Left lobe of liver (tissue), 2 donors: ENCODE results near the gene ANKRD12. TPM values are rescaled to one million over a fixed set of nuclear protein-coding genes. Genes with fewer than 3 reads are reported as not detected.

ENCODE experiments used
- ATAC-seq: fragments of 200-7000 bp; cut with Tn5 transposase; one replicate; pipeline ENCODE4 v1.9.1; 2020; ENCODE audit warnings: mild to moderate bottlenecking, moderate library complexity
- DNase-seq: peaks from one replicate; pipeline ENCODE4 v3.0.0-alpha.2; 2020; ENCODE audit warnings: low spot score
- total RNA-seq: library from RNA; stranded (reverse); gene quantifications from one replicate; pipeline ENCODE4 v1.2.1, GENCODE V29; 2021
- donor health status: DM: no; HTN: no; CAD: no; lungs with moderate emphysema.
- donor health status: DM: no; HTN: yes; CAD: no.

Gene ANKRD12
- total RNA-seq, 1 donor from 2014 or later, result 15.0 TPM

GRCh38 chr18:9281780-9282179, 145.2 kb downstream of the ANKRD12 start:
- no peak for ATAC-seq

GRCh38 chr18:9283791-9284190, 147.2 kb downstream of the ANKRD12 start:
- DNase-seq (no peak), ATAC-seq (no peak)

More at GRCh38 chr18:9281780-9282179, 145.2 kb downstream of the ANKRD12 start:
- DNase-seq, result no peak

GRCh38 chr18:9285604-9286003, 149.0 kb downstream of the ANKRD12 start:
- no peak for DNase-seq
- no peak for ATAC-seq

- ATAC-seq (no peak), DNase-seq (no peak)
These were observed 150.5 kb downstream of the ANKRD12 start for GRCh38 chr18:9287036-9287435.

- ATAC-seq, result no peak
- no peak for DNase-seq
These were observed 153.1 kb downstream of the ANKRD12 start for GRCh38 chr18:9289698-9290097.

- no peak for ATAC-seq
- DNase-seq, result no peak
These were observed 153.6 kb downstream of the ANKRD12 start for GRCh38 chr18:9290156-9290555.

GRCh38 chr18:9292047-9292446, 155.5 kb downstream of the ANKRD12 start:
- ATAC-seq (no peak), DNase-seq (no peak)

GRCh38 chr18:9293948-9294347, 157.4 kb downstream of the ANKRD12 start:
- DNase-seq (no peak), ATAC-seq (no peak)

- DNase-seq (no peak), ATAC-seq (no peak)
These were observed 159.8 kb downstream of the ANKRD12 start for GRCh38 chr18:9296233-9297006.

- DNase-seq (no peak), ATAC-seq (no peak)
These were observed 160.4 kb downstream of the ANKRD12 start for GRCh38 chr18:9297007-9297393.

- no peak for ATAC-seq
- DNase-seq, result no peak
These were observed 167.9 kb downstream of the ANKRD12 start for GRCh38 chr18:9304388-9305070.

- ATAC-seq, result no peak
- no peak for DNase-seq
These were observed 182.8 kb downstream of the ANKRD12 start for GRCh38 chr18:9319333-9319732.

- DNase-seq, result no peak
- no peak for ATAC-seq
These were observed 184.5 kb downstream of the ANKRD12 start for GRCh38 chr18:9321017-9321452.

- DNase-seq, result no peak
- no peak for ATAC-seq
These were observed 185.2 kb downstream of the ANKRD12 start for GRCh38 chr18:9321736-9322135.

GRCh38 chr18:9322744-9323143, 186.2 kb downstream of the ANKRD12 start:
- DNase-seq (no peak), ATAC-seq (no peak)

- ATAC-seq, result no peak
- no peak for DNase-seq
These were observed 187.3 kb downstream of the ANKRD12 start for GRCh38 chr18:9323750-9324445.

- ATAC-seq, result no peak
These were observed 189.1 kb downstream of the ANKRD12 start for GRCh38 chr18:9325716-9326115.

GRCh38 chr18:9328776-9329175, 192.2 kb downstream of the ANKRD12 start:
- ATAC-seq (no peak), DNase-seq (no peak)

More at GRCh38 chr18:9325716-9326115, 189.1 kb downstream of the ANKRD12 start:
- no peak for DNase-seq

- no peak for DNase-seq
- ATAC-seq, result no peak
These were observed 192.9 kb downstream of the ANKRD12 start for GRCh38 chr18:9329471-9329870.

GRCh38 chr18:9330419-9330818, 193.8 kb downstream of the ANKRD12 start:
- DNase-seq, result no peak
- no peak for ATAC-seq

- DNase-seq, result no peak
- peak; percentile 50 for ATAC-seq
These were observed 197.1 kb downstream of the ANKRD12 start for GRCh38 chr18:9333441-9334328.
